ENCODE results near the gene UBXN1.
"Not testable (repeated sequence)": the region's sequence is repeated elsewhere in the genome, so short reads cannot be mapped to it uniquely, and the experiment has no call there.

The UBXN1 gene

DNA sequence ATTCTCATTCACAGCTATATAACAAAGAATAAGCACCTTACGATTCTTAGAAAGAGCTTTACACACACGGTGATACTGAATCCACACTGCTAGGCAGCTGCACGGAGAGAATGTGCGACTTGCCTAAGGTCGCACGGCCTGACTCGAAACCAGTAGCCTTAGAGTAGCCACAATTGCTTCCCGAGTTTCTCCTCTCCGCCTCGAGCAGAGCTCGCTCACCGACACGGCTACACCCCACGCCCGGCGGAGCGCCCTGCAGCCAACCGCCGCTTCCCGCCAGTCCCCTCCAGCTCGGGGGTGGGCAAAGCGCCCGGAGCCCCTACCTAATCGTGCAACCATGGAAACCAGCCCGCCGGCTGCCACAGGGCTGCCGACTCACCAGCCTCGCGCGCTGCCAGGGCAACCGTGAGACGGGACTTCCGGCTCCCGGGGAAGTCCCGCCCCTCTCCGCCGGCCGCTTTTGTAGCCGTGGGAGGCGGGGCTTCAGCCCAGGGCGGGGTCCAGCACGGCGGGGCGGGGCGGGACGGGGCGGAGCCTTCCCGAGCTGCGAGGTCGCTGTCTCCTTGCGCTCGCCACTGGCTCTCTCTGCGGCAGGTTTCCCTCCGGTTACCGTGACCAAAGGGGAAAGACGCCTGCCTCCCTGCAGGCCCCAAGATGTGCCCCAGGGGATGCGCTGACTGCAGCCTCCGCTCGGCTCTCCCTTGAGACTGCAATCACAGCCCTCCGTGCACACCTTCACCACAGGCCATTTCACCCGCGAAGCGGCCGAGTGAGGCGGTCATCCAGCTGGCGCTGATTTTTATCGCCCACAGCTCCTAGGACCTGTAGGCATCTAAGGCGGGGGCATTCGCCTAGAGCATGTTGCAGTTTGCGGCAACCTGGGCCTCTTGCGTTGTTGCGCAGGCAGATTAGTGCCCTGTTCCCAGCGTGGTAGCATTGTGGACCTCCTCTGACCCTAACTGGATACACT, 27.3 kb upstream of the UBXN1 start:
- no peak for DNase-seq (ENCODE audit: low read depth, low spot score)
- H3K36me3 ChIP-seq (ENCODE audit: insufficient read depth, low read length) = peaks cover 45% of the 10 kb centered on the region
- no peaks in the 10 kb centered on the region for H3K9me3 ChIP-seq (ENCODE audit: low read depth, low read length)
- peak overlapping the region; percentile 79 for H3K4me3 ChIP-seq
- peak; percentile 95 for TF ChIP-seq POLR2AphosphoS5 (IDR thresholded peaks at IDR 0.05; ENCODE audit: borderline replicate concordance, low read depth, low read length)
- TF ChIP-seq EZH2 (IDR thresholded peaks at IDR 0.05) = no peak
- peak overlapping the region; percentile 67 for H3K9ac ChIP-seq (ENCODE audit: insufficient read length)
- peak overlapping the region; percentile 64 for H3K27ac ChIP-seq

DNA sequence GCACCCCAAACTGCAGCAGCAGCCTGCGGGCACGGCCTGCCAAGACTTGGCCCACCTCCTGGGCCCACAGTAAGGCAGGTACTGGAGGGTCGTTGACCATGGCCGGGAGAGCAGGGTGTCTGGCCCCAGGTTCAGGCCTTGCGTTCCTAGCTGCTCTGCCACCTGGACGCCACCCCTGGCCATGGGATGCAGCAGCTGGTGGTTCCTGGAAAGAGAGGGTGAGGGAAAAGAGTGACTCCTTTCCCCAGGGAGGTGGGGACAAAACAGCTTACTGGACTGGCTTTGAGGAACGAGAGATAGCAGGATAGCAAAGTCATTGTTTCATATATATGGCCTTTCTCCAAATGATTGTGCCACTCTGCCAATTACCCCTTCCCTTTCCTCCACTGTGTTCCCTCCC, 26.5 kb upstream of the UBXN1 start:
- Histone ChIP-seq H3K36me3 (ENCODE audit: insufficient read depth, low read length) (peaks cover 42% of the 10 kb centered on the region), H3K9ac (ENCODE audit: insufficient read length) (peak overlapping the region; percentile 67), H3K4me3 (peak overlapping the region; percentile 79), H3K27ac (peak overlapping the region; percentile 51), H3K9me3 (ENCODE audit: low read depth, low read length) (no peaks in the 10 kb centered on the region)
- DNase-seq (ENCODE audit: low read depth, low spot score) = no peak
- TF ChIP-seq EZH2 (IDR thresholded peaks at IDR 0.05) (no peak), FOXP2 (optimal IDR thresholded peaks at IDR 0.05; ENCODE audit: control extremely low read depth, extremely low read length, insufficient read depth) (no peak), POLR2AphosphoS5 (IDR thresholded peaks at IDR 0.05; ENCODE audit: borderline replicate concordance, low read depth, low read length) (no peak)

DNA sequence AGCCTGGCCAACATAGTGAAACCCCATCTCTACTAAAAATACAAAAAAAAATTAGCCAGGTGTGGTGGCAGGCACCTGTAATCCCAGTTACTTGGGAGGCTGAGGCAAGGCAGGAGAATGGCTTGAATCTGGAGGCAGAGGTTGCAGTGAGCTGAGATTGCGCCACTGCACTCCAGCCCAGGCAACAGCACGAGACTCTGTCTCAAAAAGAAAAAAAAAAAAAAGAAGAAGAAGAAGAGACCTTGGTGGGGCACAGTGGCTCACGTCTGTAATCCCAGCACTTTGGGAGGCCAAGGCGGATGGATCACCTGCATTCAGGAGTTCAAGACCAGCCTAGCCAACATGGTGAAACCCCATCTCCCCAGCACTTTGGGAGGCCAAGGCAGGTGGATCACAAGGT, 25.0 kb upstream of the UBXN1 start:
- not testable (repeated sequence) for H3K9ac ChIP-seq (ENCODE audit: insufficient read length); H3K9me3 ChIP-seq (ENCODE audit: low read depth, low read length); H3K4me3 ChIP-seq; H3K27ac ChIP-seq; DNase-seq (ENCODE audit: low read depth, low spot score)
- peaks cover 33% of the 10 kb centered on the region for H3K36me3 ChIP-seq (ENCODE audit: insufficient read depth, low read length)

DNA sequence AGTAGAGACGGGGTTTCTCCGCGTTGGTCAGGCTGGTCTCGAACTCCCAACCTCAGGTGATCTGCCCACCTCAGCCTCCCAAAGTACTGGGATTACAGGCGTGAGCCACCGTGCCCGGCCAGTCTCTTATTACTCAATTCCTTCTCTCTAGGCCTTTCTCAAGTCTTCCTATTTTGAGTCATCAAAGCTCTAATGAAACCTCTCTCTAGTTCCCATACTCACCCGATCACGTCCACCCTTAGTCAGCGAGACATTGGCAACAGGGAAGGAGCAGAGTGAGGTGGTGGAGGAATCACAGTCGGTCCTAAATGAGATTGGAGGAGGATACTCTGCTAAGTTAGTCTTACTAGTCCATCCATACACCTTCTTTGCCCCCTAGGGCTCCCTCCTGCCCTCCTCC, 23.4 kb upstream of the UBXN1 start:
- Histone ChIP-seq H3K4me3 (no peak overlapping the region), H3K9ac (ENCODE audit: insufficient read length) (no peak overlapping the region), H3K36me3 (ENCODE audit: insufficient read depth, low read length) (peaks cover 24% of the 10 kb centered on the region), H3K27ac (no peak overlapping the region), H3K9me3 (ENCODE audit: low read depth, low read length) (no peaks in the 10 kb centered on the region)
- DNase-seq (ENCODE audit: low read depth, low spot score) = no peak
- TF ChIP-seq POLR2AphosphoS5 (IDR thresholded peaks at IDR 0.05; ENCODE audit: borderline replicate concordance, low read depth, low read length) = no peak
- no peak for TF ChIP-seq EZH2 (IDR thresholded peaks at IDR 0.05)
- TF ChIP-seq FOXP2 (optimal IDR thresholded peaks at IDR 0.05; ENCODE audit: control extremely low read depth, extremely low read length, insufficient read depth) = no peak

DNA sequence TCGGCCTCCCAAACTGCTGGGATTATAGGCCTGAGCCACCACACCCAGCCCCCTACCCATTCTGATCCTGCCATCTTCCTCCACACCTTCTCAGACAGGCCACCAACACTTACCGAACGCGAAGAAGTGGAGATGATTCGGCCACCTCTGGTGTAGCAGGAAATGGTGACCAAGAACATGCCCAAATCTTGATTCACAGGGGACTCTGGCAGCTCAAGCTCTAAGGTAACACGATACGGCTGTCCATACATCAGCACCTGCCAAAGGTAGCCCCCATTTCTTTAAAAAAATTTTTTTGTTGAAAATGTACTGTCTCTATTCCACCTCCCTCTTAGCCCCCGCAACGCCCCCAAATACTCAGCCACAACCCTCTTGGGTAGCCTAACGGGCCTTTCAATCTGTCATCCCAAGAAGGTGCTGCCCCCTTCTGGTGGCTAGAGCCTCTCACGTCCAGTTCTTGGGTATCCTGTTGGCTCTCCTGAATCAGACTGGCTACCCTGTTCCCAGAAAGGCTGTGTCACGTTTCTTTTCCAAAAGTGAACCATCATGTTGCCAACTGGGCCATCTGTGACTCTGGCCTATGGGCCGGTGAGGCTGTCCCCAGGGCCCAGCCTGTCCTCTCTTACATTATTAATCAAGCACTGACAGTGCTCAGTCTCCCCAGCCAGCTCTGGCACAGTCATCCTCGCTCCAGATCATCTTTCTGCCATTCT, 15.7 kb upstream of the UBXN1 start:
- no peak for DNase-seq (ENCODE audit: low read depth, low spot score)
- Histone ChIP-seq H3K4me3 (no peak overlapping the region), H3K9ac (ENCODE audit: insufficient read length) (no peak overlapping the region), H3K27ac (no peak overlapping the region), H3K36me3 (ENCODE audit: insufficient read depth, low read length) (peaks cover 36% of the 10 kb centered on the region), H3K9me3 (ENCODE audit: low read depth, low read length) (no peaks in the 10 kb centered on the region)
- TF ChIP-seq FOXP2 (optimal IDR thresholded peaks at IDR 0.05; ENCODE audit: control extremely low read depth, extremely low read length, insufficient read depth) (no peak), POLR2AphosphoS5 (IDR thresholded peaks at IDR 0.05; ENCODE audit: borderline replicate concordance, low read depth, low read length) (no peak)

DNA sequence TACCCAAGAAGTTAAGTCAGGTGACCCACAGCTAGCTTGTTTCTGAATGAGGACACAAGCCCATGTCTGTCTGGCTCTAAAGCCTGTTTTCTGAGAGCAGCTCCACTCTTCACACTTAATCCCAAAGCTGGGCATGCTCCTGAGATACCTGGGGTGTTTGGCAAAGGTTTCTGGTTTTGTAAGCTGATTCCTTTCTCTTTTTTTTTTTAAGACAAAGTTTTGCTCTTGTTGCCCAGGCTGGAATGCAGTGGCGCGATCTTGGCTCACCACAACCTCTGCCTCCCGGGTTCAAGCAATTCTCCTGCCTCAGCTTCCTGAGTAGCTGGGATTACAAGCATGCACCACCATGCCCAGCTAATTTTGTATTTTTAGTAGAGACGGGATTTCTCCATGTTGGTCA, 14.8 kb upstream of the UBXN1 start:
- DNase-seq (ENCODE audit: low read depth, low spot score); H3K27ac ChIP-seq; H3K9me3 ChIP-seq (ENCODE audit: low read depth, low read length); H3K4me3 ChIP-seq; H3K9ac ChIP-seq (ENCODE audit: insufficient read length): not testable (repeated sequence)
- H3K36me3 ChIP-seq (ENCODE audit: insufficient read depth, low read length) = peaks cover 36% of the 10 kb centered on the region

DNA sequence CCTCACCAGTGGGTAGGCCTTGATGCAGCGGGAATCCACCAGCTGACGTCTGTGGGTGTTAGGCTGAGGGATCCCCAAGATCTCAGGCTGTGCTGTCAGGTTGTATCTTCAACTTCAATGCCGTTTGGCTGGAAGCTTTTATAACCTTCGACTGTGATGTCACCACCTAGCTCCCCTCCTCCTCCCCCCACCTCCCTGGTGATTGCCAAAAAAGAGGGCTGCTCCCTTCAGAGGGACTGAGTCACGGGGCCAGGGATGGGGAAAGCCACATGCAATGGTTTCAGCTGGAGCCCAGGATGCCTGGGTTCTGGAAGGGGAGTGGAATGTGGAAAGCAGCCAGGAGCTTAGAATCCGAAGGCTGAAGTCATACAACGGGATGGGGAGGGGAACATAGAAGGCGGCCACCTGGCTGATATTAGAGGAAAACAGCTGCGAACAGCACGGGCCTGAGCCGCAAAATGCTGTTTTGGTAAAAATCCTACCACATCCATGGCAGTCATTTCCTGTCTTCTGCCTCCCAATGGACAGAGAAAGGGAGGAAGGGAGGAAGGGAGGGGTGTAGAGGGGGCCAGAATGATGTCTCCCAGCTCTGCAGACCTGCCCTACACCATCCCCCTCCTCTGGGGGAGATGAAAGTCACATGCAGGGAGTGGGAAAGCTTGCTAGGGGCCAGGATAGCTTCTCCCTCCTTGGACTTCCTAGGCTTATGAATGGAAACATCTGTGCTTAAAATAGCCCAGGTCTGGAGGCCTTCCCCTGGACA, 10.7 kb upstream of the UBXN1 start, which contains the start of gene LRRN4CL:
Gene LRRN4CL (minus strand): TSS at position 110 of the 763 bp plus-strand sequence. CDS start 1,022 bp downstream, outside the sequence.
- no peak for DNase-seq (ENCODE audit: low read depth, low spot score)
- TF ChIP-seq POLR2AphosphoS5 (IDR thresholded peaks at IDR 0.05; ENCODE audit: borderline replicate concordance, low read depth, low read length) (peak; percentile 32; the same call in 1 of the 2 replicates), FOXP2 (optimal IDR thresholded peaks at IDR 0.05; ENCODE audit: control extremely low read depth, extremely low read length, insufficient read depth) (no peak), EZH2 (IDR thresholded peaks at IDR 0.05) (no peak)
- Histone ChIP-seq H3K4me3 (peak within 1 kb of the TSS; percentile 58), H3K9ac (ENCODE audit: insufficient read length) (peak within 1 kb of the TSS; percentile 53), H3K27ac (peak within 1 kb of the TSS; percentile 88), H3K36me3 (ENCODE audit: insufficient read depth, low read length) (peaks cover 36% of the 10 kb centered on the region), H3K9me3 (ENCODE audit: low read depth, low read length) (no peaks in the 10 kb centered on the region)

DNA sequence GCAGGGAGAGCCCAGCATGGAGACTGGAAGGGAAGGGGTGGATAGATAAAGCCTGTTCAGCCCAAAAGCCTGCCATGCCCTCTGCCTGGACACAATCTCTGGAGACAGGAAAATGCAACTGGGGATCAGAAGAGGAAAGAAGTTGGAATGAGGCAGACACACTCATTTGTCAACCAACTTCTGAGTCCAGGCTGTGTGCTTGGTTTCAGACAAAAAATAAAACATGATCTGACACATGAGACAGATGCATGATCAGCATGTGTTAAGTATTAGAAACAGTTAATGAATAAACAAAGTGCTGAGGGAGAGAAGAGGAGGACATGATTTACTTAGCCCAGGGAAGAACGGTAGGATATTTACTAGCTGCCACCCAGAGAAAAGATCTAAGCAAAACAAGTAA, 9.6 kb upstream of the UBXN1 start:
- Histone ChIP-seq H3K27ac (peak overlapping the region; percentile 88), H3K4me3 (no peak overlapping the region), H3K9ac (ENCODE audit: insufficient read length) (peak overlapping the region; percentile 42), H3K36me3 (ENCODE audit: insufficient read depth, low read length) (peaks cover 30% of the 10 kb centered on the region), H3K9me3 (ENCODE audit: low read depth, low read length) (no peaks in the 10 kb centered on the region)
- TF ChIP-seq POLR2AphosphoS5 (IDR thresholded peaks at IDR 0.05; ENCODE audit: borderline replicate concordance, low read depth, low read length) (no peak), FOXP2 (optimal IDR thresholded peaks at IDR 0.05; ENCODE audit: control extremely low read depth, extremely low read length, insufficient read depth) (no peak), EZH2 (IDR thresholded peaks at IDR 0.05) (no peak)
- DNase-seq (ENCODE audit: low read depth, low spot score) = no peak

All from SK-N-MC (cell line).